HepG2 (cell line): ENCODE data around the gene SPSB1. TPM values are rescaled to one million over a fixed set of nuclear protein-coding genes. Genes with fewer than 3 reads are reported as not detected.

Experiments used
- ATRX ChIP-seq: sonication (generic); formaldehyde crosslinking; IDR thresholded peaks from 2 replicates; pipeline ENCODE4 v1.4.0; 2020; ENCODE audit warnings: missing genetic modification reagents, borderline replicate concordance
- CBX2 ChIP-seq, 2 experiments: fragments of 200-600 bp in 1 of 2; sonication (generic); formaldehyde crosslinking in 1 of 2; IDR thresholded peaks; 2 replicates each; pipeline versions ENCODE4 v1.7.0 to v1.8.1; 2018 to 2022; ENCODE audit warnings: low read depth in 2 of 2, low read length in 1 of 2, mild to moderate bottlenecking in 1 of 2, missing genetic modification reagents in 1 of 2
- HCFC1 ChIP-seq: fragments of 150-350 bp; IDR thresholded peaks from 2 replicates; pipeline ENCODE4 v1.6.1; 2014; ENCODE audit warnings: low read depth, low read length
- IKZF4 ChIP-seq: sonication (generic); formaldehyde crosslinking; IDR thresholded peaks from 2 replicates; pipeline ENCODE4 v1.5.1; 2020; ENCODE audit warnings: borderline replicate concordance, mild to moderate bottlenecking, low read depth, missing genetic modification reagents; ENCODE audit errors: not compliant biosample characterization
- KLF9 ChIP-seq: IDR thresholded peaks from 2 replicates; pipeline ENCODE4 v1.6.1; 2016; ENCODE audit warnings: low read depth
- MXD4 ChIP-seq: IDR thresholded peaks from 2 replicates; pipeline ENCODE4 v1.6.1; 2016; ENCODE audit warnings: mild to moderate bottlenecking, missing biosample characterization, missing genetic modification reagents
- MXI1 ChIP-seq: IDR thresholded peaks from 3 replicates; pipeline ENCODE4 v1.6.1; 2012; ENCODE audit warnings: low read depth, low read length, inconsistent platforms, borderline replicate concordance
- NONO ChIP-seq, 2 experiments: fragments of 450-650 bp in 1 of 2; sonication (generic) in 1 of 2; formaldehyde crosslinking in 1 of 2; IDR thresholded peaks in 1 of 2; conservative IDR thresholded peaks in 1 of 2; 2 replicates each; pipeline versions ENCODE4 v1.6.1 to v1.8.0; 2017 to 2022; ENCODE audit warnings: mild to moderate bottlenecking in 1 of 2, missing genetic modification reagents in 1 of 2, moderate library complexity in 1 of 2
- RXRA ChIP-seq: sonication (generic); formaldehyde crosslinking; IDR thresholded peaks from 2 replicates; pipeline ENCODE4 v1.5.1; 2020; ENCODE audit warnings: missing genetic modification reagents
- SP2 ChIP-seq: sonication (generic); formaldehyde crosslinking; IDR thresholded peaks from 2 replicates; pipeline ENCODE4 v1.5.1; 2020; ENCODE audit warnings: mild to moderate bottlenecking, missing genetic modification reagents
- YEATS2 ChIP-seq: sonication (generic); formaldehyde crosslinking; IDR thresholded peaks from 2 replicates; pipeline ENCODE4 v1.4.0; 2020; ENCODE audit warnings: missing genetic modification reagents, borderline replicate concordance
- ZNF20 ChIP-seq: sonication (generic); formaldehyde crosslinking; IDR thresholded peaks from 2 replicates; pipeline ENCODE4 v1.4.0; 2020; ENCODE audit warnings: mild to moderate bottlenecking, moderate library complexity, missing genetic modification reagents
- polyA plus RNA-seq, 8 experiments: library from polyadenylated mRNA; depleted of rRNA in 3 of 8; stranded (reverse) in 7 of 8; unstranded in 1 of 8; fragments of >200 nt; fragmentation: Illumina TruSeq in 4 of 8; extraction: Trizol in 4 of 8; gene quantifications; 2 replicates each; pipeline versions ENCODE4 v1.2.1 to v1.2.3, GENCODE V29; 2011 to 2016; ENCODE audit warnings: low read depth in 4 of 8, missing spikeins in 1 of 8, mixed read lengths in 1 of 8; ENCODE audit not compliant: insufficient read depth in 1 of 8
- total RNA-seq, 5 experiments: library from RNA; depleted of rRNA; stranded (reverse); fragments of >200 nt; fragmentation: Illumina TruSeq; extraction: Trizol; gene quantifications; 2 replicates each; pipeline ENCODE4 v1.2.3, GENCODE V29; 2016; ENCODE audit warnings: low read depth in 1 of 5
- TF ChIP-seq, protein P1 (sequence below): sonication (generic); formaldehyde crosslinking; IDR thresholded peaks from 2 replicates; pipeline ENCODE4 v1.5.1; 2020; ENCODE audit warnings: missing genetic modification reagents, mild to moderate bottlenecking, borderline replicate concordance
- TF ChIP-seq, protein P2 (sequence below), 2 experiments: sonication (generic) in 1 of 2; formaldehyde crosslinking in 1 of 2; IDR thresholded peaks; 2 replicates each; pipeline versions ENCODE4 v1.4.0 to v1.6.1; 2018 to 2020; ENCODE audit warnings: missing genetic modification reagents in 2 of 2, borderline replicate concordance in 1 of 2, low read depth in 1 of 2, mild to moderate bottlenecking in 1 of 2, missing biosample characterization in 1 of 2
- TF ChIP-seq, protein P3 (sequence below): sonication (generic); formaldehyde crosslinking; IDR thresholded peaks from 2 replicates; pipeline ENCODE4 v1.4.0; 2020; ENCODE audit warnings: missing genetic modification reagents, low read depth, mild to moderate bottlenecking, borderline replicate concordance
- TF ChIP-seq, protein P4 (sequence below): sonication (generic); formaldehyde crosslinking; IDR thresholded peaks from 2 replicates; pipeline ENCODE4 v1.5.0; 2020; ENCODE audit warnings: mild to moderate bottlenecking, missing genetic modification reagents
- TF ChIP-seq, protein P5 (sequence below): sonication (generic); formaldehyde crosslinking; IDR thresholded peaks from 2 replicates; pipeline ENCODE4 v1.4.0; 2020; ENCODE audit warnings: mild to moderate bottlenecking, missing genetic modification reagents

The SPSB1 gene
- total and polyA plus RNA-seq, 2 of the 13 experiments (the other 11 are each of a cell fraction or from before 2014, with no cell fraction given), result 5.0 to 8.0 TPM

DNA sequence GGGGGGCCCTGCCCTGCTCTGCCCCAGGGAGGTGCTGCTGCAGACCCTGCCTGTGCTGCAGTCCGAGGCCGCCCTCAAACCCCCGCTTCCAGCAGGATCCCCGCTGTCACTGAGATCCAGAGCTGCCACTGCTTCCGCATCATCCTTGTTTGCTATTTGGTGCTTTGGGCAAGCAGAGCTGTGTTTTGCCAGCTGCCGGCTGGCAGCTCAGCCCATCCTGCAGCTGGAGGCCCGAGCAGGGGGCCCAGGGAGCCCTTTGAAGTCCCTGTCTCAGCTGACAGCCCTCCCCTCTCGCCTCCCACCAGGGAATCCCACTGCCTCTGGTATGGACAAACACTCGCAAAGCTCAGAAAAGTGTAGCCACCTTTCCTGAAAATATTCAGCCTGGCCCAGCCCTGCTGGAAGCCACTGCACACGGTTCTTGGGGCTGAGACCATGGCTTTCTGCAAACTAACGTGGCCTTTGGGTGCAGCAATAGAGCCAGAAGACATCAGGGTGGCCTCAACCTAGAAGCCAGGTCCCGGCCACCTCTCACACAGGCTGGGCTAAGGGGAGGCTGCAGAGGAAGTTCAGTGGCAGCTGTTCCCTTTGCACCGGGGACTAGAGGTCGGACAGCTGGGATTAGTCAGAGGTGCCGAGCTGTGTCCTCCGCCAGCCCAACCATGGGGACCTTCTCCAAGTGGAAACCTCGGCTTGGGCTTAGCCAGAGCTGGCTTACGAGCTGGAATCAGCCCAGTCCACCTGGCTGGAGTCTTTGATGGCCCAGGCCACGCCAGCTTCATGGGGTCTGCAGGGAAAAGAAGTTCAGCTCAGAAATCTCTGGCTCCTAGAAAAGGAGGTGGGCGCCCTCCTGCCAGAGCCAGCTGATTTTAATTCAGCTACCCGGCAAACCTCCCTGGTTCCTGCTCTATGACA lies 107.1 kb downstream of the SPSB1 start (continued):
- TF ChIP-seq, protein P1, sequence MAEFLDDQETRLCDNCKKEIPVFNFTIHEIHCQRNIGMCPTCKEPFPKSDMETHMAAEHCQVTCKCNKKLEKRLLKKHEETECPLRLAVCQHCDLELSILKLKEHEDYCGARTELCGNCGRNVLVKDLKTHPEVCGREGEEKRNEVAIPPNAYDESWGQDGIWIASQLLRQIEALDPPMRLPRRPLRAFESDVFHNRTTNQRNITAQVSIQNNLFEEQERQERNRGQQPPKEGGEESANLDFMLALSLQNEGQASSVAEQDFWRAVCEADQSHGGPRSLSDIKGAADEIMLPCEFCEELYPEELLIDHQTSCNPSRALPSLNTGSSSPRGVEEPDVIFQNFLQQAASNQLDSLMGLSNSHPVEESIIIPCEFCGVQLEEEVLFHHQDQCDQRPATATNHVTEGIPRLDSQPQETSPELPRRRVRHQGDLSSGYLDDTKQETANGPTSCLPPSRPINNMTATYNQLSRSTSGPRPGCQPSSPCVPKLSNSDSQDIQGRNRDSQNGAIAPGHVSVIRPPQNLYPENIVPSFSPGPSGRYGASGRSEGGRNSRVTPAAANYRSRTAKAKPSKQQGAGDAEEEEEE (CRISPR knock-in tag), result 0 out of 2 replicates have a peak, but pooled peaks have one; percentile 19
- TF ChIP-seq KLF9 (CRISPR knock-in tag) (no peak), MXI1 (peak; percentile 7; the same call in 1 of the 3 replicates), MXD4 (CRISPR knock-in tag) (no peak), SP2 (CRISPR knock-in tag) (no peak), RXRA (CRISPR knock-in tag) (no peak), HCFC1 (no peak), YEATS2 (no peak), CBX2 (IDR thresholded peaks at IDR 0.05; ENCODE audit: low read depth, low read length) (no peak), CBX2 (CRISPR knock-in tag; IDR thresholded peaks at IDR 0.05; ENCODE audit: low read depth) (no peak), ZNF20 (CRISPR knock-in tag) (no peak), IKZF4 (CRISPR knock-in tag) (no peak), NONO (IDR thresholded peaks at IDR 0.05) (no peak), NONO (CRISPR knock-in tag; conservative IDR thresholded peaks at IDR 0.05) (0 out of 2 replicates have a peak, but pooled peaks have one; percentile 48), ATRX (CRISPR knock-in tag) (no peak)
- TF ChIP-seq, protein P2, sequence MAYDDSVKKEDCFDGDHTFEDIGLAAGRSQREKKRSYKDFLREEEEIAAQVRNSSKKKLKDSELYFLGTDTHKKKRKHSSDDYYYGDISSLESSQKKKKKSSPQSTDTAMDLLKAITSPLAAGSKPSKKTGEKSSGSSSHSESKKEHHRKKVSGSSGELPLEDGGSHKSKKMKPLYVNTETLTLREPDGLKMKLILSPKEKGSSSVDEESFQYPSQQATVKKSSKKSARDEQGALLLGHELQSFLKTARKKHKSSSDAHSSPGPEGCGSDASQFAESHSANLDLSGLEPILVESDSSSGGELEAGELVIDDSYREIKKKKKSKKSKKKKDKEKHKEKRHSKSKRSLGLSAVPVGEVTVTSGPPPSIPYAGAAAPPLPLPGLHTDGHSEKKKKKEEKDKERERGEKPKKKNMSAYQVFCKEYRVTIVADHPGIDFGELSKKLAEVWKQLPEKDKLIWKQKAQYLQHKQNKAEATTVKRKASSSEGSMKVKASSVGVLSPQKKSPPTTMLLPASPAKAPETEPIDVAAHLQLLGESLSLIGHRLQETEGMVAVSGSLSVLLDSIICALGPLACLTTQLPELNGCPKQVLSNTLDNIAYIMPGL (CRISPR knock-in tag; IDR thresholded peaks at IDR 0.05; ENCODE audit: borderline replicate concordance in 1 of 2, low read depth in 1 of 2), result peak in 1 of 2 experiments; percentile 20; a peak in 1 of 4 replicates
- TF ChIP-seq, protein P3, sequence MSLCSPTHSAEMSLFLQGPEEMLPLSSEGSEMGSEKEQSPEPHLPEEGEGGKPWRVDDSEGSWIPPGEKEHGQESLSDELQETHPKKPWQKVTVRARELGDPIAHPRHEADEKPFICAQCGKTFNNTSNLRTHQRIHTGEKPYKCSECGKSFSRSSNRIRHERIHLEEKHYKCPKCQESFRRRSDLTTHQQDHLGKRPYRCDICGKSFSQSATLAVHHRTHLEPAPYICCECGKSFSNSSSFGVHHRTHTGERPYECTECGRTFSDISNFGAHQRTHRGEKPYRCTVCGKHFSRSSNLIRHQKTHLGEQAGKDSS (CRISPR knock-in tag), result no peak; the same call in 1 of the 2 replicates
- TF ChIP-seq, protein P4, sequence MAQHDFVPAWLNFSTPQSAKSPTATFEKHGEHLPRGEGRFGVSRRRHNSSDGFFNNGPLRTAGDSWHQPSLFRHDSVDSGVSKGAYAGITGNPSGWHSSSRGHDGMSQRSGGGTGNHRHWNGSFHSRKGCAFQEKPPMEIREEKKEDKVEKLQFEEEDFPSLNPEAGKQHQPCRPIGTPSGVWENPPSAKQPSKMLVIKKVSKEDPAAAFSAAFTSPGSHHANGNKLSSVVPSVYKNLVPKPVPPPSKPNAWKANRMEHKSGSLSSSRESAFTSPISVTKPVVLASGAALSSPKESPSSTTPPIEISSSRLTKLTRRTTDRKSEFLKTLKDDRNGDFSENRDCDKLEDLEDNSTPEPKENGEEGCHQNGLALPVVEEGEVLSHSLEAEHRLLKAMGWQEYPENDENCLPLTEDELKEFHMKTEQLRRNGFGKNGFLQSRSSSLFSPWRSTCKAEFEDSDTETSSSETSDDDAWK, result no peak
- TF ChIP-seq, protein P5, sequence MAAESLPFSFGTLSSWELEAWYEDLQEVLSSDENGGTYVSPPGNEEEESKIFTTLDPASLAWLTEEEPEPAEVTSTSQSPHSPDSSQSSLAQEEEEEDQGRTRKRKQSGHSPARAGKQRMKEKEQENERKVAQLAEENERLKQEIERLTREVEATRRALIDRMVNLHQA, result no peak
